ENCODE measurements around the gene MACROD2. TPM values are rescaled to one million over a fixed set of nuclear protein-coding genes. Genes with fewer than 3 reads are reported as not detected.

The MACROD2 gene
- total and polyA plus RNA-seq, 2 donors (not counting 1 experiment from before 2014, with no cell fraction given): 5.3 to 6.7 TPM

GRCh38 chr20:15163632-15164031 is 1168.3 kb downstream of the MACROD2 start:
- POLR2A ChIA-PET: no interaction called here

GRCh38 chr20:15164726-15165125 is 1169.4 kb downstream of the MACROD2 start:
- Histone ChIP-seq H3K4me2 (replicated peaks; ENCODE audit: low read depth, low read length, poor library complexity, severe bottlenecking) (no peak overlapping the region), H3K4me1 (ENCODE audit: control insufficient read depth in 2 of 2, insufficient read depth in 2 of 2, low read length in 2 of 2) (peaks cover 0 to 10% of the 10 kb centered on the region in 2 donors), H2AFZ (ENCODE audit: insufficient read depth, low read depth, low read length, poor library complexity, severe bottlenecking) (no peak overlapping the region), H3K4me3 (ENCODE audit: control extremely low read depth in 1 of 5, extremely low read depth in 1 of 5, insufficient read depth in 1 of 5, low read depth in 2 of 5, low read length in 4 of 5) (no peak overlapping the region), H4K20me1 (ENCODE audit: control insufficient read depth, insufficient read depth, low read length, poor library complexity, severe bottlenecking) (no peaks in the 10 kb centered on the region), H3K9me3 (ENCODE audit: control extremely low read depth in 1 of 3, control insufficient read depth in 2 of 3, insufficient read depth in 1 of 3, low read length in 2 of 3) (no peaks in the 10 kb centered on the region), H3K27ac (ENCODE audit: low read length in 2 of 2) (no peak overlapping the region), H3K9ac (ENCODE audit: low read length) (no peak overlapping the region), H3K27me3 (replicated peaks in 1 of 4; ENCODE audit: control extremely low read depth in 1 of 4, control insufficient read depth in 3 of 4, insufficient read depth in 4 of 4, low read length in 3 of 4) (no peaks in the 10 kb centered on the region), H3K79me2 (ENCODE audit: control insufficient read depth, insufficient read depth, low read length) (no peaks in the 10 kb centered on the region), H3K36me3 (replicated peaks in 1 of 2; ENCODE audit: control extremely low read depth in 1 of 2, control insufficient read depth in 1 of 2, extremely low read depth in 1 of 2, insufficient read depth in 2 of 2, low read length in 1 of 2) (no peaks in the 10 kb centered on the region)
- no peak for TF ChIP-seq CTCF (IDR thresholded peaks at IDR 0.05)
- TF ChIP-seq EZH2 (IDR thresholded peaks at IDR 0.05; ENCODE audit: borderline replicate concordance, insufficient read depth, low read depth, low read length, poor library complexity, severe bottlenecking): no peak
- Mint-ChIP-seq H3K4me1 (peaks cover 9% of the 10 kb centered on the region), H3K9me3 (ENCODE audit: insufficient read depth) (no peaks in the 10 kb centered on the region), H3K27me3 (no peaks in the 10 kb centered on the region), H3K4me3 (no peak overlapping the region), H3K27ac (no peak overlapping the region)
- CTCF ChIA-PET: no interaction called here
- POLR2A ChIA-PET: no interaction called here
- intact Hi-C loops (cut with micrococcal nuclease): no loop called here
- no peak for ATAC-seq (ENCODE audit: low read depth)
- no CpG with 5 or more reads among the region's 1 CpG for WGBS (ENCODE audit: insufficient coverage)
- no peak for DNase-seq

More at GRCh38 chr20:15163632-15164031, 1168.3 kb downstream of the MACROD2 start:
- peaks cover 0 to 10% of the 10 kb centered on the region in 2 donors for H3K4me1 ChIP-seq (ENCODE audit: control insufficient read depth in 2 of 2, insufficient read depth in 2 of 2, low read length in 2 of 2)
- Mint-ChIP-seq H3K4me3 (no peak overlapping the region), H3K4me1 (peaks cover 9% of the 10 kb centered on the region), H3K9me3 (ENCODE audit: insufficient read depth) (no peaks in the 10 kb centered on the region), H3K27me3 (no peaks in the 10 kb centered on the region), H3K27ac (no peak overlapping the region)
- H4K20me1 ChIP-seq (ENCODE audit: control insufficient read depth, insufficient read depth, low read length, poor library complexity, severe bottlenecking): no peaks in the 10 kb centered on the region
- no peak overlapping the region for H3K9ac ChIP-seq (ENCODE audit: low read length)
- H2AFZ ChIP-seq (ENCODE audit: insufficient read depth, low read depth, low read length, poor library complexity, severe bottlenecking): no peak overlapping the region
- no peaks in the 10 kb centered on the region for H3K9me3 ChIP-seq (ENCODE audit: control extremely low read depth in 1 of 3, control insufficient read depth in 2 of 3, insufficient read depth in 1 of 3, low read length in 2 of 3)
- no peak for DNase-seq
- CTCF ChIA-PET: no interaction called here
- no peaks in the 10 kb centered on the region for H3K36me3 ChIP-seq (replicated peaks in 1 of 2; ENCODE audit: control extremely low read depth in 1 of 2, control insufficient read depth in 1 of 2, extremely low read depth in 1 of 2, insufficient read depth in 2 of 2, low read length in 1 of 2)
- H3K27ac ChIP-seq (ENCODE audit: low read length in 2 of 2): no peak overlapping the region
- no peaks in the 10 kb centered on the region for H3K79me2 ChIP-seq (ENCODE audit: control insufficient read depth, insufficient read depth, low read length)
- intact Hi-C loops (cut with micrococcal nuclease): no loop called here
- no peak for ATAC-seq (ENCODE audit: low read depth)
- no peak overlapping the region for H3K4me2 ChIP-seq (replicated peaks; ENCODE audit: low read depth, low read length, poor library complexity, severe bottlenecking)
- no peaks in the 10 kb centered on the region for H3K27me3 ChIP-seq (replicated peaks in 1 of 4; ENCODE audit: control extremely low read depth in 1 of 4, control insufficient read depth in 3 of 4, insufficient read depth in 4 of 4, low read length in 3 of 4)
- TF ChIP-seq CTCF (IDR thresholded peaks at IDR 0.05) (no peak), EZH2 (IDR thresholded peaks at IDR 0.05; ENCODE audit: borderline replicate concordance, insufficient read depth, low read depth, low read length, poor library complexity, severe bottlenecking) (no peak)
- no peak overlapping the region for H3K4me3 ChIP-seq (ENCODE audit: control extremely low read depth in 1 of 5, extremely low read depth in 1 of 5, insufficient read depth in 1 of 5, low read depth in 2 of 5, low read length in 4 of 5)
